ENCODE results near the gene ARHGEF6. TPM values are rescaled to one million over a fixed set of nuclear protein-coding genes. Genes with fewer than 3 reads are reported as not detected.
"Not testable (repeated sequence)": the region's sequence is repeated elsewhere in the genome, so short reads cannot be mapped to it uniquely, and the experiment has no call there.

ARHGEF6 gene
- total RNA-seq, 2 donors from 2014 or later: 5.7 to 8.2 TPM

- no peaks in the 10 kb centered on the region for H3K36me3 ChIP-seq (replicated peaks in 1 of 2; ENCODE audit: insufficient read depth in 1 of 2, low read depth in 2 of 2)
- H3K27ac ChIP-seq: no peak overlapping the region
- ATAC-seq (no peak), DNase-seq (peak in 1 of 4 donors; percentile 7)
- WGBS, 2 donors: 93 to 100% methylated on average over 1 to 2 of the region's 2 CpGs
- intact Hi-C loops (cut with DNase I): no loop called here
- no peaks in the 10 kb centered on the region for H3K9me3 ChIP-seq
- peaks cover 9% of the 10 kb centered on the region for H3K4me1 ChIP-seq
- no peaks in the 10 kb centered on the region for H3K27me3 ChIP-seq
- TF ChIP-seq CTCF (IDR thresholded peaks at IDR 0.05) (no peak), POLR2A (IDR thresholded peaks at IDR 0.05) (no peak)
- no peak overlapping the region for H3K4me3 ChIP-seq
Observed at GRCh38 chrX:136825771-136826170, 45.0 kb upstream of the ARHGEF6 start.

- 100% methylated on average over 1 of the region's 1 CpG for WGBS, 2 donors
Observed at GRCh38 chrX:136823175-136823574, 42.4 kb upstream of the ARHGEF6 start.

GRCh38 chrX:136822337-136823095 is 41.8 kb upstream of the ARHGEF6 start:
- 87 to 90% methylated on average over 1 to 5 of the region's 5 CpGs for WGBS, 2 donors
- H3K9me3 ChIP-seq: no peaks in the 10 kb centered on the region

More at GRCh38 chrX:136823175-136823574, 42.4 kb upstream of the ARHGEF6 start:
- no peak for ATAC-seq
- Histone ChIP-seq H3K27ac (no peak overlapping the region), H3K36me3 (replicated peaks in 1 of 2; ENCODE audit: insufficient read depth in 1 of 2, low read depth in 2 of 2) (no peaks in the 10 kb centered on the region), H3K4me1 (peaks cover 9% of the 10 kb centered on the region), H3K4me3 (no peak overlapping the region), H3K27me3 (no peaks in the 10 kb centered on the region), H3K9me3 (no peaks in the 10 kb centered on the region)
- intact Hi-C loops (cut with DNase I): no loop called here
- no peak for DNase-seq
- TF ChIP-seq POLR2A (IDR thresholded peaks at IDR 0.05): no peak
- no peak for TF ChIP-seq CTCF (IDR thresholded peaks at IDR 0.05)

GRCh38 chrX:136819756-136820155 is 39.0 kb upstream of the ARHGEF6 start:
- H3K4me1 ChIP-seq; H3K27me3 ChIP-seq; H3K27ac ChIP-seq; DNase-seq; H3K9me3 ChIP-seq; H3K36me3 ChIP-seq (replicated peaks in 1 of 2; ENCODE audit: insufficient read depth in 1 of 2, low read depth in 2 of 2); ATAC-seq; H3K4me3 ChIP-seq; intact Hi-C loops (cut with DNase I): not testable (repeated sequence)
- WGBS, 2 donors: 88 to 95% methylated on average over 6 to 8 of the region's 9 CpGs

More at GRCh38 chrX:136822337-136823095, 41.8 kb upstream of the ARHGEF6 start:
- TF ChIP-seq CTCF (IDR thresholded peaks at IDR 0.05): no peak
- TF ChIP-seq POLR2A (IDR thresholded peaks at IDR 0.05): no peak
- no peak for ATAC-seq
- H3K4me3 ChIP-seq: no peak overlapping the region
- DNase-seq: no peak
- no peaks in the 10 kb centered on the region for H3K36me3 ChIP-seq (replicated peaks in 1 of 2; ENCODE audit: insufficient read depth in 1 of 2, low read depth in 2 of 2)
- intact Hi-C loops (cut with DNase I): no loop called here
- no peak overlapping the region for H3K27ac ChIP-seq
- no peaks in the 10 kb centered on the region for H3K27me3 ChIP-seq
- peaks cover 7% of the 10 kb centered on the region for H3K4me1 ChIP-seq

GRCh38 chrX:136819031-136819703 is 38.4 kb upstream of the ARHGEF6 start:
- no peaks in the 10 kb centered on the region for H3K9me3 ChIP-seq
- DNase-seq (peak in 1 of 4 donors; percentile 1), ATAC-seq (no peak)
- no peaks in the 10 kb centered on the region for H3K36me3 ChIP-seq (replicated peaks in 1 of 2; ENCODE audit: insufficient read depth in 1 of 2, low read depth in 2 of 2)
- WGBS, 2 donors: 40 to 63% methylated on average over 3 of the region's 5 CpGs
- H3K27ac ChIP-seq: no peak overlapping the region
- TF ChIP-seq CTCF (IDR thresholded peaks at IDR 0.05) (no peak), POLR2A (IDR thresholded peaks at IDR 0.05) (no peak)
- intact Hi-C loops (cut with DNase I): no loop called here
- no peaks in the 10 kb centered on the region for H3K4me1 ChIP-seq
- H3K27me3 ChIP-seq: no peaks in the 10 kb centered on the region
- H3K4me3 ChIP-seq: no peak overlapping the region
